Keratinocyte (primary cell): ENCODE results near the gene GAREM1. TPM values are rescaled to one million over a fixed set of nuclear protein-coding genes. Genes with fewer than 3 reads are reported as not detected.

Experiments
- DNase-seq: peaks from one replicate; pipeline ENCODE4 v3.0.0-alpha.2; 2011; ENCODE audit warnings: low read depth, missing footprints, low spot score
- FAIRE-seq: peaks from 2 replicates; lab custom pipeline; 2011; peaks lifted over from hg19 to GRCh38; lab: Jason Lieb, UNC
- H2AFZ ChIP-seq: 2 replicates; pipeline ENCODE4 v1.6.0; 2012; ENCODE audit warnings: low read length, control low read depth, inconsistent platforms; ENCODE audit not compliant: control insufficient read depth
- H3K27ac ChIP-seq: 2 replicates; pipeline ENCODE4 v1.5.1; 2011; ENCODE audit warnings: low read length; ENCODE audit not compliant: control insufficient read depth, insufficient read depth
- H3K27me3 ChIP-seq: 3 replicates; pipeline ENCODE4 v1.6.0; 2011; ENCODE audit warnings: low read length; ENCODE audit not compliant: control insufficient read depth, insufficient read depth; ENCODE audit errors: extremely low read depth
- H3K36me3 ChIP-seq, 2 experiments: 2 replicates in 1 of 2; 3 replicates in 1 of 2; pipeline ENCODE4 v1.5.1; 2011; ENCODE audit warnings: low read length in 2 of 2, mild to moderate bottlenecking in 1 of 2; ENCODE audit not compliant: control insufficient read depth in 2 of 2, insufficient read depth in 2 of 2; ENCODE audit errors: extremely low read depth in 1 of 2
- H3K4me1 ChIP-seq: 3 replicates; pipeline ENCODE4 v1.5.1; 2011; ENCODE audit warnings: low read length; ENCODE audit not compliant: control insufficient read depth, insufficient read depth; ENCODE audit errors: extremely low read depth
- H3K4me2 ChIP-seq: 3 replicates; pipeline ENCODE4 v1.6.0; 2011; ENCODE audit warnings: low read depth, low read length; ENCODE audit not compliant: control insufficient read depth, insufficient read depth; ENCODE audit errors: extremely low read depth
- H3K4me3 ChIP-seq, 3 experiments: fragments of 200-600 bp in 1 of 3; sonication (generic) in 1 of 3; 2 replicates in 2 of 3; 3 replicates in 1 of 3; pipeline ENCODE4 v1.5.1; 2011 to 2016; ENCODE audit warnings: low read length in 3 of 3, mild to moderate bottlenecking in 3 of 3, control low read depth in 2 of 3, inconsistent platforms in 1 of 3, low read depth in 1 of 3, mixed read lengths in 1 of 3, mixed run types in 1 of 3, moderate library complexity in 1 of 3; ENCODE audit not compliant: control insufficient read depth in 2 of 3, insufficient read depth in 2 of 3; ENCODE audit errors: extremely low read depth in 1 of 3
- H3K79me2 ChIP-seq: 2 replicates; pipeline ENCODE4 v1.6.0; 2012; ENCODE audit warnings: low read length; ENCODE audit not compliant: control insufficient read depth, insufficient read depth
- H3K9ac ChIP-seq: 3 replicates; pipeline ENCODE4 v1.6.0; 2011; ENCODE audit warnings: low read length; ENCODE audit not compliant: control insufficient read depth, insufficient read depth; ENCODE audit errors: extremely low read depth
- H3K9me1 ChIP-seq: 3 replicates; pipeline ENCODE4 v1.6.0; 2011; ENCODE audit warnings: low read length; ENCODE audit not compliant: control insufficient read depth, insufficient read depth; ENCODE audit errors: extremely low read depth
- H3K9me3 ChIP-seq: 2 replicates; pipeline ENCODE4 v1.5.1; 2012; ENCODE audit warnings: low read depth, low read length; ENCODE audit not compliant: control insufficient read depth
- H4K20me1 ChIP-seq: 3 replicates; pipeline ENCODE4 v1.6.0; 2011; ENCODE audit warnings: low read length; ENCODE audit not compliant: control insufficient read depth, insufficient read depth; ENCODE audit errors: extremely low read depth
- CTCF ChIP-seq, 3 experiments: IDR thresholded peaks in 1 of 3; conservative IDR thresholded peaks in 1 of 3; optimal IDR thresholded peaks in 1 of 3; 2 replicates in 2 of 3; 3 replicates in 1 of 3; pipeline versions ENCODE3 to v1.5.1; 2011; ENCODE audit warnings: low read length in 3 of 3, mild to moderate bottlenecking in 3 of 3, moderate library complexity in 2 of 3, control low read depth in 1 of 3, inconsistent platforms in 1 of 3; ENCODE audit not compliant: insufficient read depth in 2 of 3; ENCODE audit errors: extremely low read depth in 1 of 3
- EZH2 ChIP-seq: IDR thresholded peaks from one replicate; pipeline ENCODE4 v1.6.1; 2012; ENCODE audit warnings: inconsistent platforms, mild to moderate bottlenecking, low read length, moderate library complexity
- dilution Hi-C: fragments of 300-500 bp; cut with MboI; formaldehyde crosslinking; loops from one replicate; pipeline ENCODE4 v1.7.0; 2020; ENCODE audit warnings: low sequenced_read_pairs; ENCODE audit not compliant: extremely low pct_ligation_motif_present
- polyA plus RNA-seq, 5 experiments: library from polyadenylated mRNA; depleted of rRNA in 3 of 5; stranded (reverse) in 3 of 5; stranded (forward) in 1 of 5; unstranded in 1 of 5; fragments of >200 nt; gene quantifications; 1 replicate in 1 of 5; 2 replicates in 3 of 5; 3 replicates in 1 of 5; pipeline versions ENCODE4 v1.2.1 to v1.2.3, GENCODE V29; 2011 to 2012; ENCODE audit warnings: missing spikeins in 2 of 5, low read depth in 1 of 5, low replicate concordance in 1 of 5

The GAREM1 gene
- polyA plus RNA-seq, 1 donor (not counting 4 experiments of a cell fraction or from before 2014, with no cell fraction given), result 3.8 TPM

GRCh38 chr18:32478807-32479206 is 8.1 kb upstream of the GAREM1 start:
- Histone ChIP-seq H3K9me1 (no peaks in the 10 kb centered on the region), H3K27me3 (no peaks in the 10 kb centered on the region), H4K20me1 (no peaks in the 10 kb centered on the region), H3K9ac (no peak overlapping the region), H3K79me2 (no peaks in the 10 kb centered on the region), H3K36me3 (no peaks in the 10 kb centered on the region), H2AFZ (no peak overlapping the region), H3K27ac (no peak overlapping the region), H3K9me3 (no peaks in the 10 kb centered on the region), H3K4me2 (no peak overlapping the region), H3K4me3 (no peak overlapping the region), H3K4me1 (no peaks in the 10 kb centered on the region)
- TF ChIP-seq EZH2, result no peak
- no peak for TF ChIP-seq CTCF (optimal IDR thresholded peaks at IDR 0.05 in 1 of 3, IDR thresholded peaks at IDR 0.05 in 1 of 3, conservative IDR thresholded peaks at IDR 0.05 in 1 of 3; ENCODE audit: extremely low read depth in 1 of 3, insufficient read depth in 2 of 3, low read length in 3 of 3)
- FAIRE-seq (no peak), DNase-seq (no peak)
- dilution Hi-C loops, result no loop called here

GRCh38 chr18:32478317-32478716 is 7.6 kb upstream of the GAREM1 start:
- Histone ChIP-seq H3K4me3 (no peak overlapping the region), H3K79me2 (no peaks in the 10 kb centered on the region), H4K20me1 (no peaks in the 10 kb centered on the region), H3K4me2 (no peak overlapping the region), H2AFZ (no peak overlapping the region), H3K9me3 (no peaks in the 10 kb centered on the region), H3K9me1 (no peaks in the 10 kb centered on the region), H3K36me3 (no peaks in the 10 kb centered on the region), H3K4me1 (no peaks in the 10 kb centered on the region), H3K27me3 (no peaks in the 10 kb centered on the region), H3K27ac (no peak overlapping the region), H3K9ac (no peak overlapping the region)
- no peak for FAIRE-seq
- no peak for DNase-seq
- TF ChIP-seq CTCF (optimal IDR thresholded peaks at IDR 0.05 in 1 of 3, IDR thresholded peaks at IDR 0.05 in 1 of 3, conservative IDR thresholded peaks at IDR 0.05 in 1 of 3; ENCODE audit: extremely low read depth in 1 of 3, insufficient read depth in 2 of 3, low read length in 3 of 3), result no peak
- TF ChIP-seq EZH2, result no peak
- dilution Hi-C loops, result no loop called here
